GM12878 (cell line): ENCODE results near the gene SLX9. TPM values are rescaled to one million over a fixed set of nuclear protein-coding genes. Genes with fewer than 3 reads are reported as not detected.

ENCODE experiments used
- BHLHE40 ChIP-seq, 2 experiments: fragments of 450-650 bp in 1 of 2; IDR thresholded peaks; 2 replicates each; pipeline ENCODE4 v1.6.1; 2011 to 2017; ENCODE audit warnings: low read depth in 2 of 2, borderline replicate concordance in 1 of 2, improper control_type of control experiment in 1 of 2, low read length in 1 of 2, mild to moderate bottlenecking in 1 of 2
- BRCA1 ChIP-seq: IDR thresholded peaks from 2 replicates; pipeline ENCODE4 v1.6.1; 2011; ENCODE audit warnings: low read depth, low read length, improper control_type of control experiment
- CREB1 ChIP-seq: IDR thresholded peaks from 2 replicates; pipeline ENCODE4 v1.6.1; 2012; ENCODE audit warnings: low read depth, mild to moderate bottlenecking, inconsistent platforms
- DPF2 ChIP-seq: fragments of 450-650 bp; IDR thresholded peaks from 2 replicates; pipeline ENCODE4 v1.6.1; 2017; ENCODE audit warnings: mild to moderate bottlenecking
- ETV6 ChIP-seq, 2 experiments: fragments of 450-650 bp in 1 of 2; IDR thresholded peaks in 1 of 2; conservative IDR thresholded peaks in 1 of 2; 2 replicates each; pipeline ENCODE4 v1.6.1; 2014; ENCODE audit warnings: antibody characterized with exemption in 1 of 2, borderline replicate concordance in 1 of 2, low read depth in 1 of 2, mild to moderate bottlenecking in 1 of 2, moderate library complexity in 1 of 2
- IKZF1 ChIP-seq: fragments of 450-650 bp; conservative IDR thresholded peaks from 2 replicates; pipeline ENCODE4 v1.6.1; 2017; ENCODE audit warnings: antibody characterized with exemption, mild to moderate bottlenecking
- JUNB ChIP-seq: IDR thresholded peaks from 2 replicates; pipeline ENCODE4 v1.6.1; 2016; ENCODE audit warnings: antibody characterized with exemption, mild to moderate bottlenecking
- MXI1 ChIP-seq: fragments of 150-350 bp; IDR thresholded peaks from 2 replicates; pipeline ENCODE4 v1.6.1; 2011; ENCODE audit warnings: low read depth, mild to moderate bottlenecking, inconsistent platforms, low read length, improper control_type of control experiment
- MYC ChIP-seq: IDR thresholded peaks from 2 replicates; pipeline ENCODE4 v1.6.1; 2011; ENCODE audit warnings: mild to moderate bottlenecking, low read length, moderate library complexity, inconsistent platforms; ENCODE audit not compliant: insufficient read depth, insufficient replicate concordance, insufficient read length, severe bottlenecking
- NFIC ChIP-seq: IDR thresholded peaks from 2 replicates; pipeline ENCODE4 v1.6.1; 2012; ENCODE audit warnings: low read depth, mild to moderate bottlenecking, inconsistent platforms, low read length, moderate library complexity
- NFXL1 ChIP-seq: fragments of 450-650 bp; IDR thresholded peaks from 2 replicates; pipeline ENCODE4 v1.6.1; 2017; ENCODE audit warnings: antibody characterized with exemption, mild to moderate bottlenecking, borderline replicate concordance
- NKRF ChIP-seq: fragments of 450-650 bp; conservative IDR thresholded peaks from 2 replicates; pipeline ENCODE4 v1.6.1; 2017; ENCODE audit warnings: mild to moderate bottlenecking, moderate library complexity
- PAX8 ChIP-seq: fragments of 450-650 bp; IDR thresholded peaks from 2 replicates; pipeline ENCODE4 v1.6.1; 2017; ENCODE audit warnings: mild to moderate bottlenecking, moderate library complexity
- POLR2A ChIP-seq: IDR thresholded peaks from 2 replicates; pipeline ENCODE4 v1.6.1; 2011; ENCODE audit warnings: low read depth, mild to moderate bottlenecking, low read length
- POLR2AphosphoS5 ChIP-seq: IDR thresholded peaks from 2 replicates; pipeline ENCODE4 v1.6.1; 2011; ENCODE audit warnings: mild to moderate bottlenecking, low read length, inconsistent platforms
- RAD21 ChIP-seq: IDR thresholded peaks from 2 replicates; pipeline ENCODE4 v1.6.1; 2011; ENCODE audit warnings: mild to moderate bottlenecking, low read depth, low read length, moderate library complexity; ENCODE audit not compliant: insufficient read depth
- RB1 ChIP-seq: fragments of 450-650 bp; formaldehyde crosslinking; IDR thresholded peaks from 2 replicates; pipeline ENCODE4 v1.6.1; 2017; ENCODE audit warnings: mild to moderate bottlenecking, borderline replicate concordance
- SREBF1 ChIP-seq: IDR thresholded peaks from 2 replicates; pipeline ENCODE4 v1.6.1; 2012; ENCODE audit warnings: mild to moderate bottlenecking, low read length
- SREBF2 ChIP-seq: IDR thresholded peaks from 2 replicates; pipeline ENCODE4 v1.6.1; 2012; ENCODE audit warnings: mild to moderate bottlenecking, low read length
- TBL1XR1 ChIP-seq: IDR thresholded peaks from 2 replicates; pipeline ENCODE4 v1.6.1; 2012; ENCODE audit warnings: low read depth, low read length, improper control_type of control experiment
- TCF7 ChIP-seq: IDR thresholded peaks from 2 replicates; pipeline ENCODE4 v1.6.1; 2014; ENCODE audit warnings: antibody characterized with exemption, borderline replicate concordance
- USF2 ChIP-seq: IDR thresholded peaks from 2 replicates; pipeline ENCODE4 v1.6.1; 2011; ENCODE audit warnings: low read depth, low read length, improper control_type of control experiment, borderline replicate concordance
- YY1 ChIP-seq: IDR thresholded peaks from 2 replicates; pipeline ENCODE4 v1.6.1; 2011; ENCODE audit warnings: low read depth, mild to moderate bottlenecking, low read length
- ZBTB11 ChIP-seq: fragments of 450-650 bp; formaldehyde crosslinking; IDR thresholded peaks from 2 replicates; pipeline ENCODE4 v1.5.0; 2022; ENCODE audit warnings: mild to moderate bottlenecking, missing genetic modification characterization
- ZNF384 ChIP-seq: IDR thresholded peaks from 2 replicates; pipeline ENCODE4 v1.6.1; 2012; ENCODE audit warnings: low read depth, mild to moderate bottlenecking, low read length, improper control_type of control experiment, borderline replicate concordance
- ZZZ3 ChIP-seq: IDR thresholded peaks from 2 replicates; pipeline ENCODE4 v1.6.1; 2011; ENCODE audit warnings: low read depth; ENCODE audit not compliant: control insufficient read depth, insufficient read length
- polyA plus RNA-seq, 11 experiments: library from polyadenylated mRNA; depleted of rRNA in 4 of 11; unstranded in 6 of 11; stranded (reverse) in 5 of 11; fragments of >200 nt; fragmentation: Nextera tagmentation in 4 of 11; fragmentation: Illumina TruSeq in 1 of 11; extraction: Ambion mirVana in 4 of 11; extraction: Trizol in 1 of 11; gene quantifications; 1 replicate in 1 of 11; 2 replicates in 10 of 11; pipeline versions ENCODE4 v1.2.1 to v1.2.3, GENCODE V29; 2011 to 2016; ENCODE audit warnings: inconsistent platforms in 2 of 11, missing spikeins in 2 of 11, low read depth in 1 of 11
- total RNA-seq, 4 experiments: library from RNA; depleted of rRNA in 3 of 4; stranded (reverse); fragments of >200 nt in 3 of 4; fragmentation: Illumina TruSeq in 1 of 4; extraction: Trizol in 1 of 4; gene quantifications; 2 replicates each; pipeline versions ENCODE4 v1.2.1 to v1.2.3, GENCODE V29; 2013 to 2021

The SLX9 gene
- total and polyA plus RNA-seq, 10 of the 15 experiments (the other 5 are each of a cell fraction or from before 2014, with no cell fraction given): 0.69 to 81.3 (median 33.9) TPM

- TF ChIP-seq USF2 (no peak), BHLHE40 (IDR thresholded peaks at IDR 0.05; ENCODE audit: borderline replicate concordance in 1 of 2, low read depth in 2 of 2, low read length in 1 of 2) (peak in 1 of 2 experiments; percentile 32; a peak in 1 of 4 replicates), SREBF1 (no peak), ZNF384 (no peak), NFIC (no peak), MXI1 (no peak), POLR2A (no peak; the same call in 1 of the 2 replicates), ETV6 (conservative IDR thresholded peaks at IDR 0.05 in 1 of 2, IDR thresholded peaks at IDR 0.05 in 1 of 2; ENCODE audit: borderline replicate concordance in 1 of 2, low read depth in 1 of 2) (peak in 1 of 2 experiments; percentile 77; a peak in 2 of 4 replicates), RAD21 (no peak), POLR2AphosphoS5 (no peak), CREB1 (no peak), PAX8 (no peak), IKZF1 (peak; percentile 41), SREBF2 (no peak), ZZZ3 (no peak), TCF7 (no peak), TBL1XR1 (no peak), BRCA1 (no peak), JUNB (no peak), NKRF (0 out of 2 replicates have a peak, but pooled peaks have one; percentile 33), RB1 (no peak), NFXL1 (no peak), DPF2 (peak; percentile 40; the same call in 1 of the 2 replicates), YY1 (peak; percentile 71), MYC (no peak), ZBTB11 (CRISPR knock-in tag) (no peak)
Observed at GRCh38 chr21:44926331-44927101, 13.3 kb upstream of the SLX9 start (continued).
